Measurements from ENCODE around the gene VOPP1. TPM values are rescaled to one million over a fixed set of nuclear protein-coding genes. Genes with fewer than 3 reads are reported as not detected.

VOPP1 gene
- total and polyA plus RNA-seq, 9 of the 15 experiments (the other 6 are each of a cell fraction or from before 2014, with no cell fraction given): 8.2 to 45.8 (median 31.2) TPM

DNA sequence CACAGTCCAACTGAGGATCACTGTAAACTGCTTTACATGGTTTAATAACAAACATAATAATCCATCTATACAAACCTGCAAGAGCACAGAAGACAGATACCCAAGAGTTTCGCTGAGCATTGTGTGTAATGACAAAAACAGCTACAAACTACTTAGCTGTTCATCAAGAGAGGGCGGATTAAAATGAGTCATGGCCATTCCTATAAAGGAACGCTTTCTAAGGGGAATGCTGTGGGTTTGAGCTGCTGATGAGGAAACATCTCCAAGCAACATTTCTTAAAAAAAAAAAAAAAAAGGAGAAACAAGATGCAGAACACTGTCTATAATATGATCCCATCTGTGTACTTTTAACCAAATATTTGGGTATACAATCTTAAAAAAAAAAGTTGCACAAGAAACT lies 33.8 kb downstream of the VOPP1 start:
- ATAC-seq (no peak), FAIRE-seq (no peak), DNase-seq (ENCODE audit: extremely low read depth in 1 of 4, low spot score in 3 of 4) (no peak)
- ChIA-PET POLR2A (interaction anchor here (0.6 to 1.6 kb wide), 4 partner anchors 9 to 114 kb away, joined by 3 to 5 read pairs (median 4); no protein-coding TSS in a partner anchor), CTCF (ENCODE audit: low intra/inter-chr PET ratio) (no interaction called here)
- BruUV-seq (replicated peaks): no TSS peak
- no peak overlapping the region for H3K9ac ChIP-seq (ENCODE audit: insufficient read depth in 1 of 2, low read depth in 2 of 2, low read length in 2 of 2)
- no peaks in the 10 kb centered on the region for H3K9me3 ChIP-seq (replicated peaks; ENCODE audit: control insufficient read depth, insufficient read depth, low read depth, low read length)
- no peaks in the 10 kb centered on the region for H3K9me1 ChIP-seq (ENCODE audit: control insufficient read depth, insufficient read depth, low read length)
- in situ Hi-C loops (cut with MboI) (no loop called here), intact Hi-C loops (cut with micrococcal nuclease) (no loop called here)
- no peak overlapping the region for H3K4me2 ChIP-seq (ENCODE audit: insufficient read depth, low read length)
- 74% methylated on average over 3 of the region's 3 CpGs for WGBS (ENCODE audit: insufficient coverage, low coverage, missing lambda C conversion rate)
- no peak overlapping the region for H2AFZ ChIP-seq (ENCODE audit: low read depth, low read length)
- H3K27ac ChIP-seq (ENCODE audit: extremely low read depth, low read depth, low read length): no peak overlapping the region
- TF ChIP-seq LCOR (CRISPR knock-in tag; IDR thresholded peaks at IDR 0.05) (no peak), NR2F6 (CRISPR knock-in tag; IDR thresholded peaks at IDR 0.05) (no peak), TEAD2 (tag; IDR thresholded peaks at IDR 0.05) (no peak), NRF1 (conservative IDR thresholded peaks at IDR 0.05 in 1 of 2, IDR thresholded peaks at IDR 0.05 in 1 of 2) (no peak), ZNF133 (CRISPR knock-in tag; IDR thresholded peaks at IDR 0.05) (no peak), SRSF1 (IDR thresholded peaks at IDR 0.05; ENCODE audit: low read depth, low read length) (no peak)
- TF ChIP-seq, protein P1, sequence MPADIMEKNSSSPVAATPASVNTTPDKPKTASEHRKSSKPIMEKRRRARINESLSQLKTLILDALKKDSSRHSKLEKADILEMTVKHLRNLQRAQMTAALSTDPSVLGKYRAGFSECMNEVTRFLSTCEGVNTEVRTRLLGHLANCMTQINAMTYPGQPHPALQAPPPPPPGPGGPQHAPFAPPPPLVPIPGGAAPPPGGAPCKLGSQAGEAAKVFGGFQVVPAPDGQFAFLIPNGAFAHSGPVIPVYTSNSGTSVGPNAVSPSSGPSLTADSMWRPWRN (IDR thresholded peaks at IDR 0.05; ENCODE audit: low read depth): no peak
- H3K36me3 ChIP-seq (ENCODE audit: control insufficient read depth, insufficient read depth, low read length): no peaks in the 10 kb centered on the region
- peaks cover 17% of the 10 kb centered on the region for H4K20me1 ChIP-seq (replicated peaks; ENCODE audit: control insufficient read depth, insufficient read depth, low read length)
- peaks cover 9% of the 10 kb centered on the region; the same call in 1 of the 3 replicates for H3K79me2 ChIP-seq (ENCODE audit: control insufficient read depth, insufficient read depth, low read length)
- no peak overlapping the region for H3K4me3 ChIP-seq
- peaks cover 0 to 13% of the 10 kb centered on the region in 2 experiments for H3K4me1 ChIP-seq (replicated peaks in 1 of 2; ENCODE audit: control insufficient read depth in 2 of 2, insufficient read depth in 2 of 2, low read length in 2 of 2)
- no peaks in the 10 kb centered on the region for H3K27me3 ChIP-seq (ENCODE audit: control insufficient read depth in 2 of 2, insufficient read depth in 2 of 2, low read length in 2 of 2)
